ENCODE measurements around the gene TAF5L.

GRCh38 chr1:229617351-229618100 lies 8.4 kb downstream of the TAF5L start:
- TF ChIP-seq POLR2A (IDR thresholded peaks at IDR 0.05; ENCODE audit: control extremely low read depth in 1 of 2, low read depth in 2 of 2, low read length in 2 of 2): no peak
- no peak for TF ChIP-seq GABPA (IDR thresholded peaks at IDR 0.05; ENCODE audit: borderline replicate concordance, insufficient read depth, low read length)
